ENCODE data around the gene TSNAXIP1.

TSNAXIP1 gene

DNA sequence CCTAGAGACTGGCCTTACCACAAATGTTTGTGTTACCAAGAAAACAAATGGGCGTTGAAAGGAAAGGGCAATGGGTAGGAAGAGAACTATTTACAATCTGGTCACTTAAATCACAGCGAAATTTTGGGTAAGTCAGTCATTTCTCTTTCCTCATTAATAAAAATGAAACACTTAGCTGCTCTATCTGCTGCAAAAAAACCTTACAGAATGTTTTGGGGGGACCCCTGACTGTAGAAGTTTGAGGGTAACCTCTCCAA, 39.3 kb downstream of the TSNAXIP1 start:
- H3K4me3 ChIP-seq (ENCODE audit: low read depth, low read length), result peak overlapping the region; percentile 97
- in situ Hi-C loops (cut with HindIII; ENCODE audit: low sequenced_read_pairs), result no loop called here
- DNase-seq (ENCODE audit: low read depth), result no peak
- TF ChIP-seq, protein P1, sequence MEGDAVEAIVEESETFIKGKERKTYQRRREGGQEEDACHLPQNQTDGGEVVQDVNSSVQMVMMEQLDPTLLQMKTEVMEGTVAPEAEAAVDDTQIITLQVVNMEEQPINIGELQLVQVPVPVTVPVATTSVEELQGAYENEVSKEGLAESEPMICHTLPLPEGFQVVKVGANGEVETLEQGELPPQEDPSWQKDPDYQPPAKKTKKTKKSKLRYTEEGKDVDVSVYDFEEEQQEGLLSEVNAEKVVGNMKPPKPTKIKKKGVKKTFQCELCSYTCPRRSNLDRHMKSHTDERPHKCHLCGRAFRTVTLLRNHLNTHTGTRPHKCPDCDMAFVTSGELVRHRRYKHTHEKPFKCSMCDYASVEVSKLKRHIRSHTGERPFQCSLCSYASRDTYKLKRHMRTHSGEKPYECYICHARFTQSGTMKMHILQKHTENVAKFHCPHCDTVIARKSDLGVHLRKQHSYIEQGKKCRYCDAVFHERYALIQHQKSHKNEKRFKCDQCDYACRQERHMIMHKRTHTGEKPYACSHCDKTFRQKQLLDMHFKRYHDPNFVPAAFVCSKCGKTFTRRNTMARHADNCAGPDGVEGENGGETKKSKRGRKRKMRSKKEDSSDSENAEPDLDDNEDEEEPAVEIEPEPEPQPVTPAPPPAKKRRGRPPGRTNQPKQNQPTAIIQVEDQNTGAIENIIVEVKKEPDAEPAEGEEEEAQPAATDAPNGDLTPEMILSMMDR (IDR thresholded peaks at IDR 0.05; ENCODE audit: low read depth, low read length, missing control alignments), result no peak

DNA sequence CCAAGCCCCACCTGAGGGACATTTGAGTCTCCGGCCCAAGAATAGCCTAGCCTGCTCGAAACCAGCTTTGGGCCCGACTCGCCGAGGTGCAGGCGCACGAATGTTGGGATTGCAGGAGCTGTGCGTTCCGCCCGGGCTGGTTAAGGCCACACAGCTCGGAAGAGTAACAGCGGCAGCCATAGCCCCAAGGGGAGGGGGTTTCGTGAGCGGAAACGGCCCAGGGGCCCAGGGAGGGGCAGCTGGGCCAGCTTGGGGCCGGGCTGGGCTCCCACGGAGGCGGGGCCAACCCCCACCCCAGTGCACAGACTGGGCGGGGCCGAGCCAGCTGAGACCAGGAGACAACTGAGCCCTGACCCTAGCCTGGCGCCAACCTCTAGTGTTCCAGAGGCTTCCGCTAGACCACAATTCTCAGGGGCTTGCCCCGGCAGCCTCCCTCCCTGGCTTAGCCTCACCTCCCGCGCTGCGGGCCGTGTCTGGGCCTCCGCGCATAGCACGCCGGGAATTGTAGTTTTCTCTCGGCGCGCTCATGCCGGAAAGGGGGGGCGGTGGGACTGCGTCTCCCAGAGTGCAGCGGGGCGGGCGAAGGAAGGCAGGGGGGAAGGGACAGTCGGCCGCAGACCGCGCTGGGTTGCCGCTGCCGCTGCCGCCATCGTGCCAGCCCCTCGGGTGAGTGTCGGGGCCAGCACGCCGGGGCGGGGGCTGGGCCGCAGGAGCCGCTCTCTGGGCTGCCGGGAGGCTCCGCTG, 39.8 kb downstream of the TSNAXIP1 start, which contains the start of gene NUTF2:
TSS of gene NUTF2 (plus strand) at position 614 of the 744 bp plus-strand sequence. CDS start 18,198 bp downstream, outside the sequence.
- peak within 1 kb of the TSS; percentile 97 for H3K4me3 ChIP-seq (ENCODE audit: low read depth, low read length)
- DNase-seq (ENCODE audit: low read depth), result peak; percentile 70
- in situ Hi-C loops (cut with HindIII; ENCODE audit: low sequenced_read_pairs), result no loop called here
- TF ChIP-seq, protein P1 (IDR thresholded peaks at IDR 0.05; ENCODE audit: low read depth, low read length, missing control alignments), result no peak

DNA sequence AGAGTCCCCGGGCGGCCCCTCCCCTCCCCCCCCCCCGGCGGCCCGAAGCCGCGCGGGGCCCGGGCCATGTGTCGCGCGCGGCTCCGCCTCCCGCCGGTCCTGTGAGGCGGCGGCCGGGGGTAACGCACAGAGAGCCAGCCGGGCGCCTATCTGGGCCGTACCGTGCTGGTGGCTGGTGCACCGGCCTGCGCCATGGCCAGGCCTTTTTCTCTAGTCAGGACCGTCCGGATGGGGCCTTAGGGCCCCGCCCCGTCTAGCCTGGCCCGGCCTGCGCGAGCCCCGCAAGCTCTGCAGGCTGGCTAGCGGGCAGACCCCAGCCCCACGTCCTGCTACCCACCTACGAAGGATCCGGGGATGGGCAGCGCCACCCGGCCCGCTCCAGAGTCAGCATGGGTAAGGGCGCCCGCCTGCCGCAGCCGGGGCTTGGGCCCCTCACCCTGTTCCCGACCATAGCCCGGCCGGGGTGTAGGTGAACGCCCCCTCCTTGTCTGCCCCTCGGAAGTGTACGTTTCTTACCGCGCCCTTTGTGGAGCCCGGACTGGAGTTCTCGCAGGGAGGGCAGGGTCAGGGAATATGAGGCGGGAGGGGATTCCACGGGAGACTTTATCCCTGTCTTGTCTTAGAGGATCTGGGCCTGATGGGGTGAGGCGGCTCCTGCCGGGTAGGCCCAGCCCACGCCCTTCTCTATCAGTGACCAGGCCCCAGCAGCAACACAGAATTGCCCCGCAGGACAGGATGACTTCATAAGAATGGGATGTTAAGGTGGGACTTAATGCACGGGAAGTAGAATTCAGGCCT, 40.6 kb downstream of the TSNAXIP1 start, which contains the start of gene CENPT:
TSS of gene CENPT (minus strand) at position 630 of the 798 bp plus-strand sequence. CDS start 13,834 bp downstream, outside the sequence.
- in situ Hi-C loops (cut with HindIII; ENCODE audit: low sequenced_read_pairs), result no loop called here
- H3K4me3 ChIP-seq (ENCODE audit: low read depth, low read length), result peak within 1 kb of the TSS; percentile 97
- TF ChIP-seq, protein P1 (IDR thresholded peaks at IDR 0.05; ENCODE audit: low read depth, low read length, missing control alignments), result no peak
- no peak for DNase-seq (ENCODE audit: low read depth)

DNA sequence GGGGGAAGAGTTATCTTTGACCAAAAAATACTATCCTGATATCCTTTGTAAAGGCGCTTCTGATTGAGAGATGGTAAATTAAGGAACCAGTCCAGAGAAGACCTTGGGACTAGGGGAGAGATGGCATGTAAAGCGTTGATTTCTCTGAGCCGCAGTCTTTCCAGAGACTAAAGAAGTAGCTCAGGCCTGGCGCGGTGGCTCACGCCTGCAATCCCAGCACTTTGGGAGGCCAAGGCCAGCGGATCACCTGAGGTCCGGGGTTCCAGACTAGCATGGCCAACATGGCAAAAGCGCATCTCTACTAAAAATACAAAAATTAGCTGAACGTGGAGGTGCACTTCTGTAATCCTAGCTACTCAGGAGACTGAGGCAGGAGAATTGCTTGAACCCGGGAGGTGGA, 41.4 kb downstream of the TSNAXIP1 start:
- in situ Hi-C loops (cut with HindIII; ENCODE audit: low sequenced_read_pairs), result no loop called here
- no peak for DNase-seq (ENCODE audit: low read depth)
- peak overlapping the region; percentile 97 for H3K4me3 ChIP-seq (ENCODE audit: low read depth, low read length)
- TF ChIP-seq, protein P1 (IDR thresholded peaks at IDR 0.05; ENCODE audit: low read depth, low read length, missing control alignments), result no peak

DNA sequence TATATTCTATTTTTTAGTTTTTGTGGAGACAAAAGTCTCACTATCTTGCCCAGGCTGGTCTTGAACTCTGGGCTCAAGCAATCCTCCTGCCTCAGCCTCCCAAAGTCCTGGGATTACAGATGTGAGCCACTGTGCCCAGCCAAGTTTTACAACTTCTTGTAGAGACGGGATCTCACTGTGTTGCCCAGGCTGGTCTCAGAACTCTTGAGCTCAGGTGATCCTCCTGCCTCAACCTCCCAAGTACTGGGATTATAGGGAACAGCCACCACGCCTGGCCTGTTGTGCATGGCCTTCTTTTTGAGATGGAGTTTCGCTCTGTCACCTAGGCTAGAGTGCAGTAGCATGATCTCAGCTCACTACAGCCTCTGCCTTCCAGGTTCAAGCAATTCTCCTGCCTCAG, 47.0 kb downstream of the TSNAXIP1 start:
- in situ Hi-C loops (cut with HindIII; ENCODE audit: low sequenced_read_pairs), result no loop called here
- DNase-seq (ENCODE audit: low read depth), result no peak
- no peak overlapping the region for H3K4me3 ChIP-seq (ENCODE audit: low read depth, low read length)
- TF ChIP-seq, protein P1 (IDR thresholded peaks at IDR 0.05; ENCODE audit: low read depth, low read length, missing control alignments), result no peak

DNA sequence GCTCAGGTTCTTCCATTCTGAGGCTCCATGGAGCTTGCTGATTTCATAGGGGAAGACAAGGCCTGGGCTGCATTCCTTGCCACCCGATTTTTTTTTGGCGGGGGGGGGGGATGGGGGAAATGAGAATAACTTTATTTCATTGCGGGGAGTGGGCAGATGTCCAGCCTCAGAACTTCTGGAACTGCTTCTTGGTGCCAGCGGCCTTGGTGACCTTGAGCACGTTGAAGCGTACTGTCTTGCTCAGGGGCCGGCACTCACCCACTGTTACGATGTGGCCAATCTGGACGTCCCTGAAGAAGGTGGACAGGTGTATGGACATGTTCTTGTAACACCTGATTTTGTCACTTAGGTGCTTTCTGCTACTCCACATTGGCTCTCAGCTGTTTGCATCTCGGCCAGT, 49.1 kb downstream of the TSNAXIP1 start:
- TF ChIP-seq, protein P1 (IDR thresholded peaks at IDR 0.05; ENCODE audit: low read depth, low read length, missing control alignments), result no peak
- DNase-seq (ENCODE audit: low read depth), result no peak
- in situ Hi-C loops (cut with HindIII; ENCODE audit: low sequenced_read_pairs), result no loop called here
- no peak overlapping the region for H3K4me3 ChIP-seq (ENCODE audit: low read depth, low read length)
